Loucy (cell line): Measurements from ENCODE around the gene ACLY.

Experiments
- EZH2phosphoT487 ChIP-seq: fragments of 200-600 bp; IDR thresholded peaks from 2 replicates; pipeline ENCODE4 v1.6.1; 2018; ENCODE audit warnings: antibody characterized with exemption, mild to moderate bottlenecking, moderate library complexity, borderline replicate concordance
- TF ChIP-seq, protein P1 (sequence below): fragments of 200-600 bp; sonication (generic); conservative IDR thresholded peaks from 2 replicates; pipeline ENCODE4 v1.5.1; 2014; ENCODE audit warnings: mild to moderate bottlenecking, antibody characterized with exemption, low read length

DNA sequence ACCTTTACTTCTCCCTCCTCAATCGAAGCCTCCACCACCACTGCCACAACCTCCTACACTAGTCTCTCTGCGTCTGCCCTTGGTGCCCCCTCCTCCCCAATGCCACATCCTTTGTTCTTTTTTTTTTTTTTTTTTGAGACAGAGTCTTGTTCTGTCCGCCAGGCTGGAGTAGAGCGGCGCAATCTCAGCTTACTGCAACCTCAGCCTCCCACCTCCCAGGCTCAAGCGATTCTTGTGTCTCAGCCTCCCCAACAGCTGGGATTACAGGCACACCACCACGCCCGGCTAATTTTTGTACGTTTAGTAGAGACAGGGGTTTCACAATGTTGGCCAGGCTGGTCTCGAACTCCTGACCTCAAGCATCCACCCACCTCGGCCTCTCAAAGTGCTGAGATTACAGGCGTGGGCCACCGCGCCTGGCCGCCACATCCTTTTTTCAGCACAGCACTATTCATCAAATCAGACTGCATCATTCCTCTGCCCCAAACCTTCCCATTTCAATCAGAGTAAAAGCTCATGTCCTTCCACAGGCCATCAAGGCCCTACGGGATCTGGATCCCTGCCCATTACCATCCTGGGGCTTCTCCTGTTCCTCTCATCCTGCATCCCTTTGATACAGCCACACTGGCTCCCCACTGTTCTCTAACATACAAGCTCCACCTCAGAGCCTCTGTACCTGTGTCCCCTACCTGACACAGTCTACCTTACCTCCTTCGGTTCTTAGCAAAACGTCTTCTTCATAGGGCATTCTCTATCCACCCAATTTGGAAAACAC is 55.5 kb downstream of the ACLY start:
- TF ChIP-seq, protein P1, sequence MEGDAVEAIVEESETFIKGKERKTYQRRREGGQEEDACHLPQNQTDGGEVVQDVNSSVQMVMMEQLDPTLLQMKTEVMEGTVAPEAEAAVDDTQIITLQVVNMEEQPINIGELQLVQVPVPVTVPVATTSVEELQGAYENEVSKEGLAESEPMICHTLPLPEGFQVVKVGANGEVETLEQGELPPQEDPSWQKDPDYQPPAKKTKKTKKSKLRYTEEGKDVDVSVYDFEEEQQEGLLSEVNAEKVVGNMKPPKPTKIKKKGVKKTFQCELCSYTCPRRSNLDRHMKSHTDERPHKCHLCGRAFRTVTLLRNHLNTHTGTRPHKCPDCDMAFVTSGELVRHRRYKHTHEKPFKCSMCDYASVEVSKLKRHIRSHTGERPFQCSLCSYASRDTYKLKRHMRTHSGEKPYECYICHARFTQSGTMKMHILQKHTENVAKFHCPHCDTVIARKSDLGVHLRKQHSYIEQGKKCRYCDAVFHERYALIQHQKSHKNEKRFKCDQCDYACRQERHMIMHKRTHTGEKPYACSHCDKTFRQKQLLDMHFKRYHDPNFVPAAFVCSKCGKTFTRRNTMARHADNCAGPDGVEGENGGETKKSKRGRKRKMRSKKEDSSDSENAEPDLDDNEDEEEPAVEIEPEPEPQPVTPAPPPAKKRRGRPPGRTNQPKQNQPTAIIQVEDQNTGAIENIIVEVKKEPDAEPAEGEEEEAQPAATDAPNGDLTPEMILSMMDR = no peak
- no peak for TF ChIP-seq EZH2phosphoT487
